ENCODE measurements around the gene MRGPRG. TPM values are rescaled to one million over a fixed set of nuclear protein-coding genes. Genes with fewer than 3 reads are reported as not detected.
"Not testable (repeated sequence)": the region's sequence is repeated elsewhere in the genome, so short reads cannot be mapped to it uniquely, and the experiment has no call there.

The MRGPRG gene, protein sequence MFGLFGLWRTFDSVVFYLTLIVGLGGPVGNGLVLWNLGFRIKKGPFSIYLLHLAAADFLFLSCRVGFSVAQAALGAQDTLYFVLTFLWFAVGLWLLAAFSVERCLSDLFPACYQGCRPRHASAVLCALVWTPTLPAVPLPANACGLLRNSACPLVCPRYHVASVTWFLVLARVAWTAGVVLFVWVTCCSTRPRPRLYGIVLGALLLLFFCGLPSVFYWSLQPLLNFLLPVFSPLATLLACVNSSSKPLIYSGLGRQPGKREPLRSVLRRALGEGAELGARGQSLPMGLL
- polyA plus RNA-seq (2013), result not detected in 2 replicates

- H3K18ac ChIP-seq (ENCODE audit: low read length), result no peak within 1 kb of the TSS
- no peak within 1 kb of the TSS for H3K9ac ChIP-seq (ENCODE audit: low read length)
Observed at GRCh38 chr11:3218483-3219280, at the start of gene MRGPRG. TSS of gene MRGPRG (minus strand) at chr11:3218813. CDS start at chr11:3218813, 0 bp downstream.

DNA sequence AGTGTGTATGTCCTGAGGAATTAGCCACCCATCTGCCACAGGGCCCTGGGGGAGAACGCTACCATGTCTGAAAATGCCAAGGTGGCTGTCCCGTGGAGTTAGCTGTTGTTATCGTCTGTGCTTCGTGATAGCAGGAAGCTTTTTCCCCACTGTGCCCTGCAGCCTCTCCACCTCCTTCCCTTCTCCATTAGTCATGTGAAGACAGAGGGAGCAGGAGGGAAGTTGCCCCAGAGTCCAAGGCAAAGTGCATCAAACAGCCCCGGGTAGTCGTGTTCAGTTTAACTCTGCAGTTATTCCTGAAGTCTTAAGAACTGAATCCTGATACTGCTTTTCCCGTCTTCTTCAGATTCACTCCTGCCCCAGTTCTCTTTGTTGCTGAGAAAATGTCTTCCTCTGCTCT is 43.9 kb upstream of the MRGPRG start:
- H2AFZ ChIP-seq (ENCODE audit: insufficient read depth, low read length, poor library complexity); H3K36me3 ChIP-seq (ENCODE audit: control insufficient read depth in 1 of 2, insufficient read depth in 2 of 2, low read length in 2 of 2); H3K4me3 ChIP-seq (ENCODE audit: low read depth, low read length); H3K4me1 ChIP-seq (ENCODE audit: control insufficient read depth in 1 of 2, insufficient read depth in 2 of 2, low read length in 2 of 2); H4K91ac ChIP-seq (ENCODE audit: low read depth, low read length); H3K9ac ChIP-seq (ENCODE audit: low read length); H3K23ac ChIP-seq (ENCODE audit: low read length); DNase-seq; H3K18ac ChIP-seq (ENCODE audit: low read length); H4K12ac ChIP-seq (ENCODE audit: low read depth, low read length); H3K79me2 ChIP-seq (ENCODE audit: control insufficient read depth, insufficient read depth, low read length, poor library complexity); H2AK5ac ChIP-seq (ENCODE audit: low read length); H2BK12ac ChIP-seq (ENCODE audit: low read length); H2BK120ac ChIP-seq (ENCODE audit: insufficient read depth, low read length, poor library complexity); H2BK5ac ChIP-seq (ENCODE audit: low read depth, low read length, poor library complexity); H3K4ac ChIP-seq (ENCODE audit: low read depth, low read length); H3K27me3 ChIP-seq (ENCODE audit: insufficient read depth, low read length); H3K27ac ChIP-seq (ENCODE audit: low read depth, low read length); H3K79me1 ChIP-seq (ENCODE audit: low read length); H3K4me2 ChIP-seq (ENCODE audit: low read length); H3K14ac ChIP-seq (ENCODE audit: low read length); H3K9me3 ChIP-seq (ENCODE audit: insufficient read depth, low read depth, low read length); H4K8ac ChIP-seq (ENCODE audit: low read depth, low read length): not testable (repeated sequence)
- no CpG with 5 or more reads among the region's 7 CpGs for WGBS (ENCODE audit: extremely low coverage, insufficient coverage, insufficient read length)

More at GRCh38 chr11:3218483-3219280, at the start of gene MRGPRG:
- H3K14ac ChIP-seq (ENCODE audit: low read length), result no peak within 1 kb of the TSS
- no peak within 1 kb of the TSS for H3K27ac ChIP-seq (ENCODE audit: low read depth, low read length)
- no peaks in the 10 kb centered on the region for H3K79me1 ChIP-seq (ENCODE audit: low read length)
- H4K8ac ChIP-seq (ENCODE audit: low read depth, low read length), result no peak within 1 kb of the TSS
- no peak within 1 kb of the TSS for H2BK5ac ChIP-seq (ENCODE audit: low read depth, low read length, poor library complexity)
- peaks cover 8% of the 10 kb centered on the region for H3K9me3 ChIP-seq (ENCODE audit: insufficient read depth, low read depth, low read length)
- no peak within 1 kb of the TSS for H3K4me2 ChIP-seq (ENCODE audit: low read length)
- H2BK12ac ChIP-seq (ENCODE audit: low read length), result no peak within 1 kb of the TSS
- H3K27me3 ChIP-seq (ENCODE audit: insufficient read depth, low read length), result no peaks in the 10 kb centered on the region
- no peak within 1 kb of the TSS for H3K4ac ChIP-seq (ENCODE audit: low read depth, low read length)
- WGBS (ENCODE audit: extremely low coverage, insufficient coverage, insufficient read length), result no CpG with 5 or more reads among the region's 35 CpGs
- no peak within 1 kb of the TSS for H3K23ac ChIP-seq (ENCODE audit: low read length)
- no peak within 1 kb of the TSS for H2AFZ ChIP-seq (ENCODE audit: insufficient read depth, low read length, poor library complexity)
- no peak within 1 kb of the TSS for H4K91ac ChIP-seq (ENCODE audit: low read depth, low read length)
- H3K4me1 ChIP-seq (ENCODE audit: control insufficient read depth in 1 of 2, insufficient read depth in 2 of 2, low read length in 2 of 2), result no peaks in the 10 kb centered on the region
- no peak within 1 kb of the TSS for H2BK120ac ChIP-seq (ENCODE audit: insufficient read depth, low read length, poor library complexity)
- no peak for DNase-seq
- H2AK5ac ChIP-seq (ENCODE audit: low read length), result no peak within 1 kb of the TSS
- no peak within 1 kb of the TSS for H4K12ac ChIP-seq (ENCODE audit: low read depth, low read length)
- no peaks in the 10 kb centered on the region for H3K36me3 ChIP-seq (ENCODE audit: control insufficient read depth in 1 of 2, insufficient read depth in 2 of 2, low read length in 2 of 2)
- H3K79me2 ChIP-seq (ENCODE audit: control insufficient read depth, insufficient read depth, low read length, poor library complexity), result no peaks in the 10 kb centered on the region
- no peak within 1 kb of the TSS for H3K4me3 ChIP-seq (ENCODE audit: low read depth, low read length)

DNA sequence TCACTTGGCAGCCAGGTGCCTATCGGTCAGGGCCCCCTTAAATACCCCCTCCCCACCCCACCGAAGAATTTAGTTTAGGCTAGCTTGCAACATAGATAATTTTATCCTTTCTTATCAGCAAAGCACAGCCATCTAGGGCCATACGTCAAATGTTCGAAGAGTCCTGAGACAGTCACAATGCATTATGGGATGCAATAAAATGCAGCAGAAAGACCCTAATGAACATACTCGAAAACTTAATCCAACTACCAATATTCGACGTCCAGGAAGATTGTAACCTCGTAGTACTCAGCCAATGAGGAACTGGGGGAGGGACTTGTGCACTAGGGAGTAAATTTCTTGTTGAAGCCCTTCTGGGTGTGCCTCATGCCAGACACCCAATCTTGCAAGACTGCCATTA is 43.2 kb upstream of the MRGPRG start:
- not testable (repeated sequence) for H3K36me3 ChIP-seq (ENCODE audit: control insufficient read depth in 1 of 2, insufficient read depth in 2 of 2, low read length in 2 of 2); H3K27ac ChIP-seq (ENCODE audit: low read depth, low read length)
- WGBS (ENCODE audit: extremely low coverage, insufficient coverage, insufficient read length), result no CpG with 5 or more reads among the region's 8 CpGs

DNA sequence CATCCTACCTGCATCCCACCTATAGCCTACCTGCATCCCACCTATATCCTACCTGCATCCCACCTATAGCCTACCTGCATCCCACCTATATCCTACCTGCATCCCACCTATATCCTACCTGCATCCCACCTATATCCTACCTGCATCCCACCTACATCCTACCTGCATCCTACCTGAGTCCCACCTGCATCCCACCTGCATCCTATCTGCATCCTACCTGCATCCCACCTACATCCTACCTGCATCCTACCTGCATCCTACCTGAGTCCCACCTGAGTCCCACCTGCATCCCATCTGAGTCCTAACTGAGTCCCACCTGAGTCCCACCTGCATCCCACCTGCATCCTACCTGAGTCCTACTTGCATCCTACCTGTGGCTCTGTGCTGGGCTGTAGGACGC is 38.9 kb upstream of the MRGPRG start:
- H3K14ac ChIP-seq (ENCODE audit: low read length); H4K91ac ChIP-seq (ENCODE audit: low read depth, low read length); H3K4me2 ChIP-seq (ENCODE audit: low read length); H2BK120ac ChIP-seq (ENCODE audit: insufficient read depth, low read length, poor library complexity); H3K4me3 ChIP-seq (ENCODE audit: low read depth, low read length); H4K8ac ChIP-seq (ENCODE audit: low read depth, low read length); DNase-seq; H2BK5ac ChIP-seq (ENCODE audit: low read depth, low read length, poor library complexity); H3K27me3 ChIP-seq (ENCODE audit: insufficient read depth, low read length); H3K4me1 ChIP-seq (ENCODE audit: control insufficient read depth in 1 of 2, insufficient read depth in 2 of 2, low read length in 2 of 2); H2AFZ ChIP-seq (ENCODE audit: insufficient read depth, low read length, poor library complexity); H3K9me3 ChIP-seq (ENCODE audit: insufficient read depth, low read depth, low read length); H3K36me3 ChIP-seq (ENCODE audit: control insufficient read depth in 1 of 2, insufficient read depth in 2 of 2, low read length in 2 of 2); H3K18ac ChIP-seq (ENCODE audit: low read length); H4K12ac ChIP-seq (ENCODE audit: low read depth, low read length); H2BK12ac ChIP-seq (ENCODE audit: low read length); H3K79me2 ChIP-seq (ENCODE audit: control insufficient read depth, insufficient read depth, low read length, poor library complexity); H3K27ac ChIP-seq (ENCODE audit: low read depth, low read length); H3K9ac ChIP-seq (ENCODE audit: low read length); H3K4ac ChIP-seq (ENCODE audit: low read depth, low read length); H3K23ac ChIP-seq (ENCODE audit: low read length); H3K79me1 ChIP-seq (ENCODE audit: low read length); H2AK5ac ChIP-seq (ENCODE audit: low read length): not testable (repeated sequence)
- no CpG with 5 or more reads among the region's 1 CpG for WGBS (ENCODE audit: extremely low coverage, insufficient coverage, insufficient read length)

More for the DNA sequence above, 43.2 kb upstream of the MRGPRG start:
- not testable (repeated sequence) for H3K9ac ChIP-seq (ENCODE audit: low read length); H3K18ac ChIP-seq (ENCODE audit: low read length); H3K4me3 ChIP-seq (ENCODE audit: low read depth, low read length); H2AK5ac ChIP-seq (ENCODE audit: low read length); H3K4me1 ChIP-seq (ENCODE audit: control insufficient read depth in 1 of 2, insufficient read depth in 2 of 2, low read length in 2 of 2); H3K14ac ChIP-seq (ENCODE audit: low read length); H3K79me2 ChIP-seq (ENCODE audit: control insufficient read depth, insufficient read depth, low read length, poor library complexity); H3K4me2 ChIP-seq (ENCODE audit: low read length); H3K9me3 ChIP-seq (ENCODE audit: insufficient read depth, low read depth, low read length); H4K8ac ChIP-seq (ENCODE audit: low read depth, low read length); H3K79me1 ChIP-seq (ENCODE audit: low read length); H2BK120ac ChIP-seq (ENCODE audit: insufficient read depth, low read length, poor library complexity); H4K12ac ChIP-seq (ENCODE audit: low read depth, low read length); H3K23ac ChIP-seq (ENCODE audit: low read length); H3K27me3 ChIP-seq (ENCODE audit: insufficient read depth, low read length); H2BK5ac ChIP-seq (ENCODE audit: low read depth, low read length, poor library complexity); DNase-seq; H2BK12ac ChIP-seq (ENCODE audit: low read length); H2AFZ ChIP-seq (ENCODE audit: insufficient read depth, low read length, poor library complexity); H3K4ac ChIP-seq (ENCODE audit: low read depth, low read length); H4K91ac ChIP-seq (ENCODE audit: low read depth, low read length)

Data from trophoblast cell (in vitro differentiated cells and primary cell).